CD4-positive, alpha-beta T cell treated with Interleukin-6 for 4 hours (primary cell): ENCODE results near the gene CTBP1.
"Not testable (repeated sequence)": the region's sequence is repeated elsewhere in the genome, so short reads cannot be mapped to it uniquely, and the experiment has no call there.

Source experiments
- DNase-seq: peaks from one replicate; pipeline ENCODE4 v3.0.0-alpha.2; 2020; ENCODE audit warnings: mixed read lengths

Gene CTBP1

DNA sequence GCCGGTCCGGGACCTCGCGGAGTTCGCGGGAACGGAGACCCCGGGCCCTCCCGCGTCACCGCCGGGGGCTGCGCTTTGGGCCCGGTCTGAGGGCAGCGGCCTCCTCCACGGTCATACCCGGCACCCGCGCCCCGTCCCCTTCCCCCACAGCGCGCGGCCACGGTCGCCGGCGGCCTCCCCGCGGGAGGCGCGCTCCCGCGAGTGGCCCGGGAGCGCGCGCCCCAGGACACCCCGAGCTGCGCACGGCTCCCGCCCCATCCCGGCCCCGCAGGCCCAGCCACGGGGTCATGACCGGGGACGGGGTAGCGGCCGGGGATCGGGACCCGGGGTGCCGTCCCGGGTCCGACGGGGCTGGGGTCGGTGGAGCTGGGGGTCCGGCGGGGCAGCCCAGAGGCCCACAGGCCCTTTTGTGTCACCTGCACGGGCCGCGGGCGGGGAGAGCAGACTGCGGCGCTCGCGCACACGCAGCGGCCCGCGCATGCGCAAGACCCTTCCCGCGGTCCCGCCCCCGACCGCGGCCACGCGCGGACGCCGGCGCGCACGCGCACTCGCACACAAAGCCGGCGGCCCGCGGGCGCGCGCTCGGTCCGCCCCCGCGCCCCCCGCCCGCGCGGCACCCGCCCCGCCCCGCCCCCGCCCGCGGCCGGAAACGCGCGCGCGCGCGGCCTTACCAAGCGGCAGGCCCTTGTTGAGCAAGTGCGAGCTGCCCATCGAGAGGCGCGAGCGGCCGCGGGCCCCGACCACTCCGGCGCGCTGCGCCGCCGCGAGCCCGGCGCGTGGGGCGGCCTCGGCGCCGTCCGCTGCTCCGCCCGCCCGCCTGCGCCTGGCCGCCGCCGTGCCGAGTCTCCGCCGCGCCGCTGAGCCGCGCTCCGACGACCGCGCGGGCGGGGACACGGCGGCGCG, at the start of gene CTBP1:
Gene CTBP1 (minus strand): TSS at position 886 of the 903 bp plus-strand sequence. CDS start 7,799 bp downstream, outside the sequence.
- DNase-seq: peak; percentile 85

DNA sequence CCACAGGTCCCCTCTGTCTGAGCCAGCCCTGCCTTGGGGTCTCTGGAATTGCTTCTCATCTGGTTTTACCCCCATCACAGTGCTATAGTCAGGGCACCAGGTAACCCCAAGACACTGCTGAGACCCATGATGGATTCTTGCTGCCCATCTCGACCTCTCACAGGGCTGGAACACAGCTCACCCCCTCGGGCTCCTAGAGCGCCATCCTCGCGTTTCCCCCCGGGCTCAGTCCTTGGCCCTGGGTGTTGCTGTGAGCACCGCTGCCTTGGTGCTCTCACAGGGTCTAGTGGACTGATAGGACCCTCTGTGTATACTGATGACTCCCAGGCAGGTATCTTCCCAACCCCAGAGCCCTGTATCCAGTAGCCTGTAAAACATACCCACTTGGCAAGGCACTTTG, 49.5 kb upstream of the CTBP1 start:
- no peak for DNase-seq

DNA sequence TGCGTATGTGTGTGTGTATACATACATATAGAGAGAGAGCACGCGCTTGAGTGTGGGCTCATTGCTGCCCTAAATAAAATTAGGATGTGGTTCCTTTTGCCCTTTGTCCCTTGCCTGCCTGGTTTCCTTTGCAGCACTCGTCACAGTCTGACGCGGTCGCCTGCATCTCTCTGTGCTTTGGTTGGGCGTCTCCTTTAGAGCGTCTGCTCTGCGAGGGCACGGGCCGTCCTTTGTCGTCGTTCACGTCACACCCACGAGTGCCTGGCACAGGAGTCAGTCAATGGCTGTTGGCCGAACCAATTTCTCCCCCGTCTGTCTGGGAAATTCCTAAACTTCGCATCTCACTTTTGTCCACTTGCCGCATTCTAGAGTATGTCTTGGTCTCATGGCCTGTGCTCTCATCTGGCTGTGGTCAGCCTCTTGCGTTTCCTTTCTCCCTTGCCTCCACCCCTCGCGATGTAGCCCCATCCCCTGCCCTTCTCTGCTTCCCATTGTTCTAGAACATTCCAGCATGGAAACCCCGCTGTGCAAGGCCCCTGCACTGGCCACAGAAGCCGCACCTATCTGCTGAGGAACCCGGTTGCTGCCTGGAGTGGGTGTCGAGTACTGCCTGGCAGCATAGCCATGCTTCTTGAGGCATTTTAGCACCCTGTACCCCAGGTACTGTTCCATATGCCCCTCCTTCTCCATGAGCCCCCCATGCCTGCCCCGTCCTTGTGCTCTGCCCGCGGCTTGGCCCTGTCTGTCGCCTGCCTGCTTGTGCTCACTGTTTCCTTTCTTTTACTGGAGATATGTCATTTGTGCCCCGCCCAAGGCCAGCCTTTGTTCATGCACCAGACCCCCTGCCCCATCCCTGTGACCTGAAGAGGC, 48.8 kb upstream of the CTBP1 start:
- no peak for DNase-seq

DNA sequence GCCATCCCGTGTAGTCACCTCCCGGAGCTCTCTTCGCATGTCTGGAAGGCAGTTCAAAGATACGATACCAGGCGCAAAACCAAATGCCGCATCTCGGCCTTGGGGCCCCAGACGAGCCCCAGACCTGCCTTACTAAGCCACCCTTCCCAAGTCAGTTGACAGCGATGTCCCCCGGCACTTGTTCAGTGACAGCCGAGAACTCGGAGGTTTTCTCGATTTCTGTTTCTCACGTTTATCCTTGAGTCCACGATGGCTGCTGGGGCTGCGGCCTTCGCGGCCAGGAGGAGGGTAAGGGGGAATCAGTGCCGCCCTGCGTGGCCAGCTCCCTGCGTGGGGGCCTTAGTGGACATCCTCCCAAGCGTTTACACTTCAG, 48.1 kb upstream of the CTBP1 start:
- DNase-seq: no peak

DNA sequence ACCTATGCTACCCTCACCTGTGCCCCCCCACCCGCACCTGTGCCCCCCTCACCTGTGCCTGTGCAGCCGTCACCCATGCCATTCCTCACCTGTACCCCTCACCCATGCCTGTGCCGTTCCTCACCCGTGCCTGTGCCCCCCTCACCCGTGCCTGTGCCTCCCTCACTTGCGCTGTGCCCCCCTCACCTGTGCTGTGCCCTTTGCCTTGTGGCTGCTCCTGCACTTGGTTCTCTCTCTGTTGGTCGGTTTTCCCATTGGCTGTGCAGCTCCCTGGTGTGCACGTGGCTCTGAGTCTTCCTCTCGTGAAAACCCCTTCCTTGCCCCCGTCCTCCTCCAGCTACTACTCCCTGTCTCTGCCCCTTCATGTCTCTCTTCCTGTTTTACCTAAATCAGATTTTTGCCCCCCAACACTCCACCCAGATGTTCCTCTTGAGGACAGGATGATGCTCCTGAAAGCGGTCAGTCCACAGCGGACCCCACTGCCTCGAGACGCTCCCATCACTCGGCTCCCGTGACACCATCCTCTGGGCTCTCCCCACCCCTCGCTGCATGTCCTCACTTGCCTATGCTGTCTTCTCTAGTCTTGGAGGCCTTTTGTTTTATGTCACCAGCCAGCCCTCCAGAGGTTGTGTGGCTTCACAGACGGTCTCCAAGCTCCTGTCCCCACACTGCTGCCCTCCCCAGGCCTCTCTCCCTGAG, 47.5 kb upstream of the CTBP1 start:
- DNase-seq: no peak

DNA sequence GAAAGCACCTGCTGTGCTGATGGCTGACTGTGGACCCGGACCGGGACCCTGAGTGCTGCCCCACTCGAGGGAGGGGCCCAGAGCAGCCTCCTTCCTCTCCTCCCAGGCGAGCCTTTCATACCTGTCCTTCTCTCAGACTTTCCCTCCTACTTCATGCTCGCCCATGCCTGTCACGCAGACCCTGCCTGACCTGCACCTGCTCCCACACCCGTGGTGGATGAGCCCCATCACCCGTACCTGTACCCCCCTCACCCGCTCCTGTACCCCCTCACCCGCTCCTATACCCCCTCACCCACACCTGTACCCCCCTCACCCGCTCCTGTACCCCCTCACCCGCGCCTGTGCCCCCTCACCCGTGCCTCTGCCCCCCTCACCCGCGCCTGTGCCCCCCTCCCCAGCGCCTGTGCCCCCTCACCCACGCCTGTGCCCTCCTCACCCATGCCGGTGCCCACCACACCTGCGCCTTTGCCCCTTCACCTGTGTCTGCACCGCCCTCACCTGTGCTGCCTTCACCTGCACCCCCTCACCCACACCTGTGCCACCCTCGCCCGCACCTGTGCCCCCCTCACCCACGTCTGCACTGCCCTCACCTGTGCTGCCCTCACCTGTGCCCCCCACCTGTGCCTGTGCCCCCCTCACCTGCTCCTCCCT, 46.6 kb upstream of the CTBP1 start:
- no peak for DNase-seq

DNA sequence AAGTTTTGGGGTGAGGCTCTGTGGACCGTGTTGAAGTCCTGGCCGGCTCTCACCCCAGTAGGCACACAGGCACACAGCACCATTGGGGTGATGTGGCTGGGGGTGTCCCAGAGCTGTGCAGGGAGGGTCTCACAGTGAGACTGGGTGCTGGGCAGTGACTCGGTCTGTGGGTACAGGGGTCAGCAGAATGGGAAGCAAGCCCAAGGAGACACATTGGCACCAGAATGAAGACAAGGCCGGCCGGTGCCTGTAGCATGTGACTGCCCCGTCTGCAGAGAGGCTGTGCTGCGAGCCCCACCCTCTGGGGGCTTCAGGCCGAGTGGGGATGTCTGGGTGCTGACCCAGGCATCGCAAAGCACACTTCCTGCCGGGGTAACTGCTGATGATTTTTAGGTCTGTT, 46.0 kb upstream of the CTBP1 start:
- DNase-seq: no peak

DNA sequence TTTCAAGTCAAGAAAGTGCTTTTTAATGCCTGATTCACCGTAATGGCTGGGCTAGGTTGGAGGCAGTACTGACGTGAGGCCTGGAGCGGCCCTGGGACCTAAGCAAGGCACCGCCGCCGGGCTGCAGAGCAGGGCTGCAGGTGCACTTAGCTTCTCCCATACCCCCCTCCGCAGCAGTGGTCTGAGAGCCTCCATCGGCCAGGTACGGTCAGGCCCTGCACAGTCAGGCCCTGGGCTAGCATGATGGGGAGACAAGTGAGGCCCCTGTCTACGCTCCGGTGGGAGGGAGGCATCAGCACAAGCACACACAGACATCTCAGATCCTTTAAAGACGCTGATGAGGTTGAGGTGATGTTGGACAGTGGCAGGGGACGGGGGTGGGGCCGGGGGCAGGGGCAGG, 45.5 kb upstream of the CTBP1 start:
- no peak for DNase-seq

DNA sequence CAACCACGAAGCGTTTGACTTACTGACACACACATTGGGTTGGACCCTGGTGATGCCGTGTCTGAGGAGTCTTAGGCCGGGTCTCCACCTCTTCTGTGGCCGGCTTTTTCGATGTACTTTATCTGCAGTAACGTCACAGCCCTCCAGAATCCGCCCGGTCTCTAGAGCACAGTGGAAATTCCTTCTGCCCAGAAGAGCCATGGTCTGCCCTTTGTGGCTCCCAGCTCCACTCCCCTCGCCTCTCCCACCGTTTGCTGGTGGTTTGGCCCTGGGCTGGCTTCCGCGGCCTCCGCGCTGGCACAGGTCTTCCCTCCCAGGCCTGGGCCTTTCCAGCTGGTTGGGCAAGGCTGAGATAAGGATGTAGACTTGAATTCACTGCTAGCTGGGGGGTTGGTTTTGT, 45.1 kb upstream of the CTBP1 start:
- DNase-seq: no peak

DNA sequence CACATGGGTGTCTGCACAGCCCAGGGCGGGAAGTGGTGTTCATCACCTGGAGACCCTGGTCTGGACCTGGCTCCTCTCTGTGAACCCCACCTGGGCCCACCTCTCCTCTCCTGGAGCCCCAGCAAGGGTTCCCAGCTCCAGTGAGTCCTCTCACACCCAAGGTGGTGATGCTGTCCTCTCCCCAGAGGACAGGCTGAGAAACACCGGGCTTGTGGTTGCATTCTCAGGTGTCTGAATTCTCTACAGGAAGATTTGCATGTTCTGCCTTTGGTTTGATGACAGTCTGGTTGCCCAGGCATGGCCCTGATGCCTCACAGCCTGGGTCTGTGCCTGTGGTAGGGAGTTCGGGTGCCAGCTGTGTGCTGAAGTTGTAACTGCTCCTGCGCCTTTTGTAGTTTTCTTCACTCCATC, 44.6 kb upstream of the CTBP1 start:
- no peak for DNase-seq

DNA sequence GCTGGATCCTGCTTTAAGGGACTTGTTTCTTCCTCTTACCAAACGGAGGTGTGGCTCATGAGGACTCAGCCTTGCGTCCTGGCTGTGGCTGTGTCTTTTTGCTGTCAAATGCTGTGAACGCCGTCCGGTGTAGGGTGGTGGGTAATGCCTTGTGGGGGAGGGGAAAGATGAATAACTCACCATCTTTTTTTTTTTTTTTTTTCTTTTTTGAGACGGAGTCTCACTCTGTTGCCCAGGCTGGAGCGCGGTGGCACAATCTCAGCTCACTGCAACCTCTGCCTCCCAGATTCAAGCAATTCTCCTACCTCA, 43.7 kb upstream of the CTBP1 start:
- not testable (repeated sequence) for DNase-seq

DNA sequence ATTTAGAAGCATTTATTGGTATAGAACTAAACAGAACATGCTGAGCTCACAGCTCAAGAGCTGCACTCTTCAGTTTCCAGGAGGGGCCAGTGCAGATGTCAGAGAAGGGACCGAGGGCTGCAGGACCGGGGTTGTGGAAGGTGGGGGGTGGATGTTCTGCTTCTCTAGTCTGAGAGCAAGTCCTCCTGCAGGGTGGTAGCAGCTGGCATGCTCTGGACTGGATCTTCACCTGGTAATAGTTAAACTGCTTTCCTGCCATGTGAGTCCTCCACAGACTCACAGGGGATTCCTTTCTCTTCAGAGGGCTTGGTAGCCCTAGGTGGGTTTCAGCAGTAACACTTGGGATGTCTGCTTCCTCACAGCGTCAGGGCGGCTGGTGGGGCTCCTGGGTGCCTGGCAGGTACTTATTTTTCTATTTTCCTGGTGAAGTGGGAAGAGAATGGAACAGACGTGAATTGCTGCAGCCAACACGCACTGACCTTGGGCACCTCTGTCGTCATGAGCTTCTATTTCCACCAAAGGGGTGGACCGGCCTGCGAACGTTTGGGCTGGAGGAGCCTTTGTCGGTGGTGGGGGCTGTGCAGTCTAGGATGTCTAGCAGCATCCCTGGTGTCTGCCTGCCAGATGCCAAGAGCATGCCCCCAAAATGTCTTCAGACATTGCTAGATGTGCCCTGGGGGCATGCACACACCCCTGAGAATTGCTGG, 43.2 kb upstream of the CTBP1 start:
- DNase-seq: no peak

DNA sequence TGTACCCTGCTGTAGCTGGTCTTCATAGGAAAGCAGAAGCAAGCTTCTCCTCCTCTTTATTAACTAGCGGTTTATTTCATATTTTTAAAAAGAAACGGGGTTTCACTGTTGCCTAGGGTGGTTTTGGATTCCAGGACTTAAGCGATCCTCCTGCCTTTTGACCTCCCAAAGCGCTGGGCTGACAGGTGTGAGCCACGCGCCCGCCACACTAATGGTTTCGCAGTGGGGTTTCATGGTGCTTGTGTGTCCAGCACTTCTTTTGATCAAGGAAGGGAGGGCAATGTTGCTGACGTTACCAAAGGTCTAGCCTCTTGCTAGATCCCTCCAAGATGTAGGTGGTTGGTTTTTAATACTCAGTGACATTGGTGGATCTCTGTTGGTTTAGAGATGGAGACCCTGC, 42.2 kb upstream of the CTBP1 start:
- DNase-seq: no peak

DNA sequence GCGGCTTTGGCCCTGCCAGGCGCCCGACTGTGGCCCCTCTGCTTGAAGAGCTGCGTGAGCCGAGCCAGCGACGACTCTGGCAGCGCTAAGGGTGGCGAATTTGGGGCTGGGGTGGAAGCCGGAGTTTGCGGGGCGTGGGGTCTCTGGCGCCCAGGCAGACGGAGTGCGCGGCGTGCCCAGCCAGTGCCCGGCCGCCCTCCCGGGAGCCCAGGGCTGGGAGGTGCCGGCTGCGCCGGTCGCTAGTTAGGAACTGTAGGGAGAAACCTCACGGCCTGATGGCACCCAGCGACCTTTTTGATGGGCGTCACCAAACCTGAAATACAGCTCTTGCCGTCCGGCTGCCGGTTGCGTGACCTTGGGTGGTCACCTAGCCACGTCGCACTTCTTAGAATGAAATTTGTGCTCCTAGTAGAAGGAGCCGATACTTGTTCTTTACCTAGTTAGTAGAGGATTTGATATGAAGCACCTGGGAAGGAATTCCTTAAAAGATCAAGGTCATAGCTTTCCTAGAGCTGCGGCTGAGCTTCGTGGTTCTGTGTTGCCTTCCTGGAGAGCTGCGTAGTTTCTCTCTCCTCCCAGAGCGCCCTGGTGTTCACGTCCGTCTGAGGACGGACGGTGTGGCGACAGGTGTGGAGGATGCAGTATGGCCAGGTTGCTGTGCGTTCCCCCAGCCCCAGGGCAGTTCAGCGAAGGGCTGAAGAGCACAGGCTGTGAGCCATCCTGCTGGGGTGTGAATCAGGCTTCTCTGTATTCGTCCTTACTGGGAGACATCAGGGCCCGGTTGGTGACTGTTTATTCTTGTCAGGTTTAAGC, 41.4 kb upstream of the CTBP1 start:
- DNase-seq: no peak

DNA sequence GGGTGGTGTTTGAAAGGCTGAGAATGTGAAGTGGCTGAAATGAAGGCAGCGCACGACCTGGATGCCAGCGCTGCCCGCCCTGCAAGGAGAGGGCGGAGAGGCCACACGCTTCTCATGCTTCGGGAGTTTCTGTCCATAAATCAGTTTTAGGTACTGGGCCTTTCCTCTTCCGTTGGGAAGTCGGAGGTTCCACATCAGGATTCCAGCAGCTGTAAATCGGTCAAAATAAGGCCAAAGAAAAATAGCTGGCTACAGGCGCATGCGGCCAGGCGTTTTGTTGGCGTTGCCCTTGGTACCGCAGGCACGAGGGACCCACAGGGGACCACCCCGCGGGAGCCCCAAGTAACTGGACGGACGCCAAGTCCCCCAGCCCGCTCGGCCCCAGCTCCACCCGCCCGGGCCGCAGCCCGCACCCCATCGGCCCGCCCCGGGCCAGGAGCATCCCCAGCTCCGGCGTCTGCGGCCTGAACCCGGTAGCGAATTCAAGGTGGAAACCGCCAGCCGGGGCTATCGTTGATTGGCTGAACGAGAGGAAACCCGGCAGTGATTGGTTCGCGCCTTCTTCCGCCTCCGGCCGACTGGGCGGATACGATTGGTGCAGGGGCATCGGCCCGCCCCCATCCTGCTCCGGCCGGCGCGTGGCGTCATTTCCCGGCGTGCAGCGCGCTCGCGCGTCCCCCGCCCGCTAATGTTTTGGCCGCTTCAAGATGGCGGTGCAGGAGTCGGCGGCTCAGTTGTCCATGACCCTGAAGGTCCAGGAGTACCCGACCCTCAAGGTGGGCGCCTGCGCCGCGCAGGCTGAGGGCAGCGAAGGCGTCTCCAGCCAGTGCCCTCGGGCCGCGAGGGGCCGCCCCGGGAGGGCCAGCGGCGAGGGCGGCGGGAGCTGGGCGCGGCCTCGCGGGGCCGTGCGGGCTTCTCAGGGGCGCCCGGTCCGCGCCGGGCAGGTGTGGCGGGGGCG, 40.6 kb upstream of the CTBP1 start, which contains the start of gene MAEA:
Gene MAEA (plus strand): TSS at position 685 of the 958 bp plus-strand sequence. CDS start 23 bp downstream, at position 708.
- peak; percentile 97 for DNase-seq

DNA sequence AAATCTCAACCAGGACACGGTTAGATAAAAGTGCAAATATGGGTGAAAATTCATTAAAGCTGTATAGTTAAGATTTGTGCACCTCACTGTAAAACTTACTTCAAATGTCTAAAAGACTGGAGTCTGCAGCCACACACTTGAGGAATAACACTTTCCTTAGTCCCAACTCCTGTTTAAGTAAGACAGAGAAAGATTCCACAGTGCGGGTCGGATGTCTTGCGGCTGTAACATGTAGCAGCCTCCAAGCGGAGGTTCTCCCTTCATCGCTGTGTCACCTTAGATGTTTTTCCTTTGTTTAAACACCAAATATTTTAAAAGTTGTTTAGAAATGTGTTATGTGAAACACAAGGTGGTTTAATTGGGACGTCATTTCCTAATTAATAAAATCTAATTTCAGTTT, 39.9 kb upstream of the CTBP1 start:
- no peak for DNase-seq

DNA sequence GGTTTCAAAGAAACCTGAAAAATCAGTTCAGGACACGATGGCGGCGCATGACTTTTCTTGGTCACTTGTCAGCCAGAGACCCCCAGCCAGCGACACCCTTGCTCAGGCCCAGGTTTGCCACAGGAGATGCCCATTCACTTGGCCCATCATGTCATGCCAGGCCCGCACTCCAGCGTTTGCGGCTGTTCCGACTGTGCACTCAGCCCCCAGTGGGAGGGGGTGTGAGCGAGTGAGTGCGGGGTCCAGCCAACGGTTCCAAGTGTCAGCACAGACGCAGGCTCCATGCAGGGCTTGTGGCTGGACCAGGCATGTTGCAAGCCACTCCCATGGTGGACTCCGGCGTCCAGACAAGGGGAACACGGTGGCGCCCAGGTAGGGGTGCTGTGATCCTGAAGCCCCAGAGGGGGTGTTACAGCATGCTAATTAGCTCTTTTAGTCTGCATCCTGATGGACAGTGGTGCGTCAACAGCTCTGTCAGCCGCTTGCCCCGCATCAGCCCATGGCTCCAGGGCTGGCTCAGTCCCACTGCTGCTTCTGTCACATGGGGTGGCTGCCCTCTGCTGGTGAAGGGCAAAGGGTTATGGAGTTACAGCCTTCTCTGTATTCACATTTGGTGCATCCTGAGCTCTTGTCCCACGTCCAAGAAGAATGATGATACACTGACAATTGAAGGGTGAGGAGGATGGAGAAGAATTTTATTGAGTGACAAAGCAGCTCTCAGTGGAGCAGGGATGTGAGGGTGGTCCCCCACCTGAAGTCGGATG, 37.0 kb upstream of the CTBP1 start:
- peak; percentile 49 for DNase-seq

DNA sequence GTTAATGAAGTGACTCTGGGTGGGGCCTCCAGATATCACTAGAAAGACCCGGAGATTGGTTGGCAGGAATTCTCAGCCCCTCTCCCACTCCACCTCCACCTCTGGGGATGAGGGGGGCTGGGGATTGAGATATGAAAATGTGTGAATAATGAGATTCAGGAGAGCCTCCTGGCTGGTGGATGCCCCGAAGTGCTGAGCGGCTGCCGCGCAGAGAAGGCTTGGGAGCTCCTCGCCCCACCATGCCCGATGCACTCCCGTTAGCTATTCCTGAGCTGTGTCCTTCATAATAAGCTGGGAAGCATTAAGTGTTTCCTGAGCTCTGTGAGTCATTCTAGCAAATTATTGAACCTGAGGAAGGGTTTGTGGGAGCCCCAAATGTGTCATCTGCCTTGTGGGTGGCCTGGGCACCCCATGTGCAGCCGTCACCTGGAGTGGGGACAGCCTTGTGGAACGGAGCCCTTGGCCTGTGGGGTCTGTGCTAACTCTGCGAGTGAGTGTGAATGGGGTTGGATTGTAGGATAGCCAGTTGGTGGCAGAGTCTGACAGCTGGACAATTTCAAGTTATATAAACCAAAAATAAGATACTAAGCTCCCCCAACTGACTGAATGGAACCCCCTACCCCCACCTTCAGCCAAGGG, 36.3 kb upstream of the CTBP1 start:
- no peak for DNase-seq

DNA sequence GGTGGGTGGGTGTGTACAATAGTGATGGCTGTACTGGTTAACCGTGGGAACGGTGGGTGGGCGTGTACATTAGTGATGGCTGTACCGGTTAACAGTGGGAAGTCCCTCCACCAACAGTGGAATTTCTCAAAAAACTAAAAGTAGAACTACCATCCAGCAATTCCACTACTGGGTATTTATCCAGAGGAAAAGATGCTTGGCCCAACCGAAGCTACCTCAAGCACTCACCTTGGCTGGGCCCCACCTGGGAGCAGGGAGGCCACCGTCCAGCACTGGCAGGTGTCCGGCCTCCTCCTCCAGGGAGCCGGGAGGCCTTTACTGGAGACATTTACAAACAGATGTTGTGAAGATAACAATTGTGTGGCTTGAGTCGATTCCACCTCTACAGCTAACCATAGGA, 34.8 kb upstream of the CTBP1 start:
- DNase-seq: no peak
